ENCODE results near the gene SETD1B.
"Not testable (repeated sequence)": the region's sequence is repeated elsewhere in the genome, so short reads cannot be mapped to it uniquely, and the experiment has no call there.

SETD1B gene

DNA sequence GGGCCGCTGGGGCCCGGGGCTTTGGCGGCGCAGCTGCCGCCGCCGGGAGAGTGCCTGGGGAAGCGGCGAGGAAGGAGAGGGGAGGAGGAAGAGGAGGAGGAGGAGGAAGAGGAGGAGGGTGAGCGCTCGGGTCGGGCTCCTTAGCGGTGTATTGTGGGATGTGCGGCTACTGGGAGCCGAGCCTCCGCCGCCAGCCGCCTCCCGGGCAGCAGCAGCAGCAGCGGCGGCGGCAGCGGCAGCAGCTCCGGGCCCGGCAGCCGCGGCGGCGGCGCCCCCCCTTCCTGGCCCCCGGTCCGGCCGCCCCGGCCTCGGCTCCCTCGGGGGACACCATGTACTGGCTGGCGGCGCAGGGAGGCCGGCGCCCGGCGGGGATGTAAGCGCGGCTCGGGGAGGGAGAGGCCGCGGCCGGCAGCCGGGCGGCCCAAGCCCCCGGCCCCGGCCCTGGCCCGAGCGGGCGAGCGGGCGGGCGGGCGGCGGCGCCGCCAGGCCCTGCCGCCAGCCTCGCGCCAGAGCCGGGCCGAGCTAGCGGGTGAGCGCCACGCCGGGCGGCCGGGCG lies at the start of gene SETD1B:
TSS of gene SETD1B (plus strand) at position 149 of the 556 bp plus-strand sequence. CDS start 729 bp downstream, outside the sequence.
- DNase-seq (ENCODE audit: low spot score in 2 of 2) (peak; percentile 29 to 75), ATAC-seq (peak; percentile 1)
- H3K27ac Mint-ChIP-seq, result peak within 1 kb of the TSS; percentile 100
- no peaks in the 10 kb centered on the region for H3K9me3 Mint-ChIP-seq
- H3K4me1 Mint-ChIP-seq, result peaks cover 40% of the 10 kb centered on the region
- H3K36me3 Mint-ChIP-seq, result peaks cover 74% of the 10 kb centered on the region
- H3K4me3 Mint-ChIP-seq, result peak within 1 kb of the TSS; percentile 97

DNA sequence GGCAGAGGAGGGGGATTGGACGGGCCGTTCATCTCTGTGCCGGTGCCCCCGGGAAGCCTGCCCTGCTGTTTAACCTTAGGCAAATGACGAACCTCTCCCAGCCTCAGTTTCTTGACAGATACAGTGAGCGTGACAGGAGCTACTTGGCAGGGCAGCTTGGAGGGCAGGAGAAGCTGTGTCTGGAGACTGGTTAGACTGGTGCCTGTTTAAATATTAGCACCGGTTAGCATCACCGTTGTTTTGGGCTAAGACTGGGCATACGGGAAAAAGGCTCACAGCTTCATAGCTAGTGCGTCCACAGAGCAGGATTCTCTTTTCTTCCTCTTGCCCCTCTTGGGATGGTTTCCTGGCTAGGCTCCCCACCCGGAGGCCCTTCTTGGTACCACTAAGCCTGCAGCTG lies 49.0 kb upstream of the SETD1B start:
- no peak for DNase-seq (ENCODE audit: low spot score in 2 of 2)
- Mint-ChIP-seq H3K4me1 (peaks cover 6% of the 10 kb centered on the region), H3K27ac (peak overlapping the region; percentile 15), H3K4me3 (no peak overlapping the region), H3K9me3 (no peaks in the 10 kb centered on the region), H3K36me3 (no peaks in the 10 kb centered on the region)
- no peak for ATAC-seq

DNA sequence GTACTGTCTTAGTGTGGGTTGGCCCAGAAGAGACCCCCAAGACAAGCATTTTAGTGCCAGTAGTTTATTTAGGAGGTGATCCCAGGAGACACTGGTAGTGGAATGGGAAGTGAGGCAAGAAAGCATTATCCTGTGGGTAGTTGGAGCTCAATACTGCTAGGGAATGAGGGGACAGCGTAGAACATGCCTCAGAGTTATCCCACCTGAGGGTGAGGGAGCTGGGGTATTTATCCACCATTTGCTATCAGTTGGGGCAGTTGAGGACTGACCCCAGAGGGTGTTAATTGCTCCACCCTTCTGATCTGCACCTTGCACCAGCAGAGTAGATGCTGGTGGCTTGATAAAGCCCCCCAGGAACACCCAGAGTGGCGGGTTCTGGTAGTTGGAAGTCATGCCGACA lies 48.2 kb upstream of the SETD1B start:
- DNase-seq (ENCODE audit: low spot score in 2 of 2) (no peak), ATAC-seq (no peak)
- Mint-ChIP-seq H3K4me1 (peaks cover 6% of the 10 kb centered on the region), H3K27ac (peak overlapping the region; percentile 15), H3K36me3 (no peaks in the 10 kb centered on the region), H3K9me3 (no peaks in the 10 kb centered on the region), H3K4me3 (no peak overlapping the region)

DNA sequence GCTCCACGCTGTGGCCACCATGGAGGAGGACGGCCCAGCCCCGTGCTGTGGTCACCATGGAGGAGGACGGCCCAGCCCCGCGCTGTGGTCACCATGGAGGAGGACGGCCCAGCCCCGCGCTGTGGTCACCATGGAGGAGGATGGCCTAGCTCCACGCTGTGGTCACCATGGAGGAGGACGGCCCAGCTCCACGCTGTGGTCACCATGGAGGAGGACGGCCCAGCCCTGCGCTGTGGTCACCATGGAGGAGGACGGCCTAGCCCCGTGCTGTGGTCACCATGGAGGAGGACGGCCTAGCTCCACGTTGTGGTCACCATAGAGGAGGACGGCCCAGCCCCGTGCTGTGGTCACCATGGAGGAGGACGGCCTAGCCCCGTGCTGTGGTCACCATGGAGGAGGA lies 45.3 kb upstream of the SETD1B start:
- peaks cover 10% of the 10 kb centered on the region for H3K4me1 Mint-ChIP-seq
- H3K36me3 Mint-ChIP-seq; H3K27ac Mint-ChIP-seq; H3K9me3 Mint-ChIP-seq; ATAC-seq; H3K4me3 Mint-ChIP-seq; DNase-seq (ENCODE audit: low spot score in 2 of 2): not testable (repeated sequence)

DNA sequence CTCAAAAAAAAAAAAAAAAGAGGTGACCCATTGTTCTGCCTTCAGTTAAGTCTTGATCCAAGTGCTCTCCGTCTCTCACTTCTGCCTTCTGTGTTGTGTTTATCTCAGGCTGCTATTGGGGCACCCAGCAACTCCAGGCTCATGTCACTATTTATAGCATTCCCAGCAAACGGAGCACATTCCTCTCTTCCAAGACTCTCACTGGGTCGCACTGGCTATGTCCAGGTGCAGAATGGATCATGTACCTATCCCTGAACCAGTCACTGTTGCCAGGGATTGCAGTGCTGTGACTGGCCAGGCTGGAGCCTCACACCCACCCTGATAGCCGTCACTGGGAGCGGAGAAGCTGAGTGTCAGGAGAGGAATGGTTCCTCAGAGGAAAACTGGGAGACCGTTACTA lies 41.5 kb upstream of the SETD1B start:
- no peak overlapping the region for H3K4me3 Mint-ChIP-seq
- peaks cover 4% of the 10 kb centered on the region for H3K4me1 Mint-ChIP-seq
- no peak for DNase-seq (ENCODE audit: low spot score in 2 of 2)
- H3K27ac Mint-ChIP-seq, result peak overlapping the region; percentile 86
- H3K36me3 Mint-ChIP-seq, result no peaks in the 10 kb centered on the region
- ATAC-seq, result no peak
- no peaks in the 10 kb centered on the region for H3K9me3 Mint-ChIP-seq

DNA sequence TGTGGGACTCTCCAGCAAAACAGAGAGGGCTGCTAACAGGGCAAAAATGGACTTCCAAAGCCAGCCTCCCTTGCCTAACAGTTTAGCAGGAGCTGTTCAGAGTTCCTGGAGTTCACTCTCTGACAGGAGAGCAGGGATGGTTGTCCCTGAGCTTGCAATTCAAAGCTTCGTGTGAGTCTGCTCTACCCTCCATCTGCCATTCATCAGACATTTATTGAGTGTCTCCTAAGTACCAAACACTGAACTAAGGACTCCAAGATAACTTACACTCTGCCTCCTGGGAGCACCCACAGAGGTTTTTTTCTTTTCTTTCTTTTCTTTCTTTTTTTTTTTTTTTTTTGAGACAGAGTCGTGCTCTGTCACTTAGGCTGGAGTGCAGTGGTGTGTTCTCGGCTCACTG lies 39.0 kb upstream of the SETD1B start:
- H3K4me3 Mint-ChIP-seq, result no peak overlapping the region
- H3K27ac Mint-ChIP-seq, result no peak overlapping the region
- H3K4me1 Mint-ChIP-seq, result peaks cover 4% of the 10 kb centered on the region
- DNase-seq (ENCODE audit: low spot score in 2 of 2) (no peak), ATAC-seq (no peak)
- H3K9me3 Mint-ChIP-seq, result no peaks in the 10 kb centered on the region
- H3K36me3 Mint-ChIP-seq, result no peaks in the 10 kb centered on the region

DNA sequence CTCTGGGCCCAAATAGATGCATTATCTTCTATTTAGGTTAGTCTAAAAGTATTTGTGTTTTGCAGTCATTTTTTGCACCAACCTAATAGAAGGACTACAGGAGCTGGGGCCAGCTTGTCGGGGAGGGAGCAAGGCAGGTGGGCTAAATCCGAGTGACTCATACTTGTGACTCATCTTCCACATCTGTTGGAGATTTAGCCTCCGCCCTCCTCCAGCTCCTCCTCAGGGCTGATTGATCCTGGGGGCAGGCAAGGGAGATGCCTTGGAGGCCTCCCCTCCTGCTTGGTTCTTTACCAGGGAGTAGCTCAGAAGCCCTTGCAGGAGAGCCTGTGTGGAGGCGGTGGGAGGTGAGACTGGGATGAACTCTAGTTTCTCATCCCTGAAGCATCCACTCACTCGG lies 38.2 kb upstream of the SETD1B start:
- DNase-seq (ENCODE audit: low spot score in 2 of 2), result no peak
- Mint-ChIP-seq H3K9me3 (no peaks in the 10 kb centered on the region), H3K36me3 (no peaks in the 10 kb centered on the region), H3K4me1 (peaks cover 4% of the 10 kb centered on the region), H3K27ac (no peak overlapping the region), H3K4me3 (no peak overlapping the region)
- ATAC-seq, result no peak

DNA sequence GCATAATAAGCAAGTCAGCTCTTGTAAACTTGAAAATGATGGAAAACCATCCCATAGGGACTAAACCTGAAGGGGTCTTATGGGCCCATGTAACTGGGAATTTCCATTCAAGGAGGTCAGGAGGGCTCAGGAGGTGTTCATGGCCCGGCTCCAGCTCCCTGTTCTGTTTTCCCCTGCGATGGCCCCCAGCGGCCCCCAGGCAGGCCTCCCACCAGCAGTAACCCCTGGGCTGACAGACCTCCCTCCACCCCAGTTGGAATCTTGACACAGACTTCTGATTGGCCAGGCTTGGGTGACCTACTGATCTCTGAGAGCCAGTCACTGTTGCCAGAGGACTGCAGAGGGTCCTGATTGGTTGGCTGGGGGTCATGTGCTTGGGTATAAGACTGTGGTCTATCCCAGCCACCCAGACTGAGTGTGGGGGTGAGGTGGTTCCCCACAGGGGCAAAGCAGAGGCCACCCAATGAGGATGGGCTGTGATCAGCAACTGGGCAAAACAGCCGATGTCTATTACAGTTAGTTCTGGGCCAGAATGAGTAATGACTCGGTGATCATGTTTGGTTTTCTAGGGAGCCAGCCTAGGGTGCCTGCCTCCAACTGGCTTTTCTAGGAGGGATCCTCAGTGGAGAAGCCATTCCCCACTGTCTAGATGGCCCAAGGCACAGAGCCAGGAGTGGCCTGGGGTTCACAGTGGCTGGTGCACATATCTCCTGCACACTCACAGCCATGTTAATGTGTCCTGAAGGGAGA lies 37.3 kb upstream of the SETD1B start:
- no peak overlapping the region for H3K4me3 Mint-ChIP-seq
- ATAC-seq (peak; percentile 53), DNase-seq (ENCODE audit: low spot score in 2 of 2) (no peak)
- no peak overlapping the region for H3K27ac Mint-ChIP-seq
- no peaks in the 10 kb centered on the region for H3K36me3 Mint-ChIP-seq
- H3K4me1 Mint-ChIP-seq, result peaks cover 4% of the 10 kb centered on the region
- no peaks in the 10 kb centered on the region for H3K9me3 Mint-ChIP-seq

DNA sequence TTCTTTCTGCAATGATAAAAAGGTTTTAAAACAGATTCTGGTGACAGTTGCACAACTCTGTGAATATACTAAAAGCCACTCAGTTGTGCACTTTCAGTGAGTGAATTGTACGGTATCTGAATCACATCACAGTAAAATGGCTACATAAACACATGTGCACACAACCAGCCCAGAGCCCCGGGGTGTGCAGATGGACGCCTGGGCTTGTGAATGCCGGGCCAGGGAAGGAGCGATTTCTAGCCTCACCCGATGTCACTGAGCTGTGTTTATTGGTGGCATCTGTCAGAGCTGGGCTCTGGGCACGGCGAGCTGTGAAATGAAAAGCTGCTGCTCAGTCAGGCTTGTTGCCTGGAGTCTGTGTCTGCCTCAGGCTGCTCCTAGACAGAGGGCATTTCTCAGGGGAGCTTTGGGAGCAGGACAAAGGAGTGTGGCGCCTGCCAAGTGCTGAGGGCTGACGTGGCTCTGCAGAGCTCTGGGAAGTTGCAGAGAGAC lies 36.2 kb upstream of the SETD1B start:
- Mint-ChIP-seq H3K36me3 (no peaks in the 10 kb centered on the region), H3K27ac (no peak overlapping the region), H3K4me1 (no peaks in the 10 kb centered on the region), H3K4me3 (no peak overlapping the region), H3K9me3 (no peaks in the 10 kb centered on the region)
- DNase-seq (ENCODE audit: low spot score in 2 of 2) (no peak), ATAC-seq (no peak)

DNA sequence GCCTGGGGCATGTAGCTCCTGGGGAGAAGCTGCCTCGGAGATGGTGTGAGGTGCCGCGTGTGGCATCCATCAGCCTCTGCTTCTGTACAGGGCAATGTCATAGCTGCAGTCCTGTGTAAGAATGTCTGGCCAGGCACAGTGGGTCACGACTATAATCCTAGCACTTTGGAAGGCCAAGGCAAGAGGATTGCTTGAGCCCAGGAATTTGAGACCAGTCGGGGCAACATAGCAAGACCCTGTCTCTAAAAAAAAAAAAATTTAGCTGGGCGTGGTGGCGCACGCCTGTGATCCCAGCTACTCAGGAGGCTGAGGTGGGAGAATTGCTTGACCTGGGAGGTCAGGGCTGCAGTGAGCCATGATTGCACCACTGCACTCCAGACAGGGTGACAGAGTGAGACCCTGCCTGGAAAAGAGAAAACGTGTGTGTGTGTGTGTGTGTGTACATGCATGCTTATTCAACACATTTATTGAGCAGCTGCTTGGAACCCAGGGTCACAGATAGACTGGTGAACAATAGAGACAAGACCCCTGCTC lies 34.4 kb upstream of the SETD1B start:
- no peaks in the 10 kb centered on the region for H3K9me3 Mint-ChIP-seq
- DNase-seq (ENCODE audit: low spot score in 2 of 2), result no peak
- H3K4me1 Mint-ChIP-seq, result peaks cover 9% of the 10 kb centered on the region
- H3K4me3 Mint-ChIP-seq, result no peak overlapping the region
- ATAC-seq, result no peak
- H3K27ac Mint-ChIP-seq, result peak overlapping the region; percentile 54
- peaks cover 10% of the 10 kb centered on the region for H3K36me3 Mint-ChIP-seq

DNA sequence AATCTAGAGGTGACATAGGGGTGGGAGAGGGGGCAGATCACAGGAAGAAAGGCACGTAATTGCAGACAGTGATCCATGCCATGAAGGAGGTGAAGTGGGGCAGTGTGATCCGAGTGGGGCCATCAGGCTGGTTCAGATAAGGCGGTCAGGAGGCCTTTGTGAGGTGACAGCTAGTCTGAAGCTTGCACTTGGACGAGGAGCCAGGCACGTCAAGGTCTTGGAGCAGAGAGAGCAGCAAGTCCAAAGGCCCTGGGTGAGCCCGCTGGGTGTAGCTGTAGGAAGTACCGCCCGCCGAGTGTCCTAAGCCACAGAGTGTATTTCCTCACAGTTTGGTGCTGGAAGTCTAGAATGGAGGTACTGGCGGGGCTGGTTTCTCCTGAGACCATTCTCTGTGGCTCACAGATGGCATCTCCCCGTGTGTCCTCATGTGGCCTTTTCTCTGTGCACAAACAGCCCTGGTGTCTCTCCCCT lies 33.9 kb upstream of the SETD1B start:
- no peak for DNase-seq (ENCODE audit: low spot score in 2 of 2)
- Mint-ChIP-seq H3K4me3 (no peak overlapping the region), H3K36me3 (peaks cover 15% of the 10 kb centered on the region), H3K27ac (peak overlapping the region; percentile 54), H3K9me3 (no peaks in the 10 kb centered on the region), H3K4me1 (peaks cover 9% of the 10 kb centered on the region)
- no peak for ATAC-seq

DNA sequence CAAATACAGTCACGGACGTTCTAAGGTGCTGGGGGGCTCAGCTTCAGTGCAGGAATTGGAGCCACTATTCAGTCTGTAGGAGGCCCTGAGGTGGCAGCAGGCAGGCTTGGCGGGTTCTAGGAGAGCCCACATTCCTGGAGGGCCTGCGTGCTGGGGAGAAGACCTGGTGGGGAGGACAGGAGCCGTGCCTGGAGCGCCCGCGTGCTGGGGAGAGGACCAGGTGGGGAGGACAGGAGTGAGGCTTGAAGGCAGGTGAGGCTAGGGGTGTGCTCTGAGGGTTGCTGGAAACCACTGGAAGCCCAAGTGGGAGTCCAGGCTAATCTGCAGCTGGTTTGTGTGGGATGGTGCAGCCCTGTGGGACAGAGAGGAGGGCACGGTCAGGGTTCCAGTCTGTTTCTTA lies 33.4 kb upstream of the SETD1B start:
- H3K27ac Mint-ChIP-seq, result no peak overlapping the region

DNA sequence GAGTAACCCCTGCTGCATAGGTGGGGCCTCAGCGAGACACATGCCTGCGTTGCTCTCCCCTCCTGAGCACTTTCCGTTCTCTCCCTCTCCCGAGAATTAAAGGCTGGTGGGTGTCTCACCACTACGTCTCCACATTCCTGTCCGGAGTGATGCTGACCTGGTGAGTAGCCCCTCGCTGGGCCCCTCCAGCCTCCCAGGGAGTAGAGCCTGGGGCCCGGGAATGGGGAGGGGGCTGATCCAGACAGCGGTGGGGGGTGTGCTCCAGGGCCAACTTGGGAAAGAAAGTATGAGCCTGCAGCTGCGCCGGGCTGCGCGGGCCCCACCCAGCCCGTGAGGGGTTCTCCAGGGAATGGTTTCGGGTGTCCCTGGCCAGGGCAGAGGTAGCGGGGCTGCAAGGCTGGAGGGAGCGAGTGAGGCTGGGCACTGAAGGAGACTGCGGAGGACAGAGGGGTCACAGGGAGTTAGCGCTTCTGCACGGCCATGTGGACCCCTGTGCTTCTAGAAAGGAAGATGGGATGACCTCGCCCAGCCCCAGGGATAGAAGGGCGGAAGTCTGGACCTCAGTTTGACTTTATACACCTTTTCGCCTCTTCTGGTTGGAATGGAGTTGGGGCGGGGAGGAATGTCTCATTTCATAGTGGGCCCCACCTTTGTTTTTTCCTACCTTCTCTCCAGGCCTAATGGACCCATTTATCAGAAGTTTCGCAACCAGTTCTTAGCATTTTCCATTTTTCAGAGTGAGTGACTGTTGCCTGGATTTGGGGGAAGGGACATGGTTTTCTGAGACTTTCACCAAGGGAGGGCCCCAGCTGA lies 32.8 kb upstream of the SETD1B start:
- Mint-ChIP-seq H3K36me3 (peaks cover 25% of the 10 kb centered on the region), H3K4me3 (no peak overlapping the region), H3K4me1 (peaks cover 11% of the 10 kb centered on the region), H3K27ac (no peak overlapping the region), H3K9me3 (no peaks in the 10 kb centered on the region)
- ATAC-seq (no peak), DNase-seq (ENCODE audit: low spot score in 2 of 2) (no peak)

More for the DNA sequence above, 33.4 kb upstream of the SETD1B start:
- Mint-ChIP-seq H3K9me3 (no peaks in the 10 kb centered on the region), H3K4me3 (no peak overlapping the region), H3K4me1 (peaks cover 9% of the 10 kb centered on the region), H3K36me3 (peaks cover 20% of the 10 kb centered on the region)
- ATAC-seq (no peak), DNase-seq (ENCODE audit: low spot score in 2 of 2) (no peak)

DNA sequence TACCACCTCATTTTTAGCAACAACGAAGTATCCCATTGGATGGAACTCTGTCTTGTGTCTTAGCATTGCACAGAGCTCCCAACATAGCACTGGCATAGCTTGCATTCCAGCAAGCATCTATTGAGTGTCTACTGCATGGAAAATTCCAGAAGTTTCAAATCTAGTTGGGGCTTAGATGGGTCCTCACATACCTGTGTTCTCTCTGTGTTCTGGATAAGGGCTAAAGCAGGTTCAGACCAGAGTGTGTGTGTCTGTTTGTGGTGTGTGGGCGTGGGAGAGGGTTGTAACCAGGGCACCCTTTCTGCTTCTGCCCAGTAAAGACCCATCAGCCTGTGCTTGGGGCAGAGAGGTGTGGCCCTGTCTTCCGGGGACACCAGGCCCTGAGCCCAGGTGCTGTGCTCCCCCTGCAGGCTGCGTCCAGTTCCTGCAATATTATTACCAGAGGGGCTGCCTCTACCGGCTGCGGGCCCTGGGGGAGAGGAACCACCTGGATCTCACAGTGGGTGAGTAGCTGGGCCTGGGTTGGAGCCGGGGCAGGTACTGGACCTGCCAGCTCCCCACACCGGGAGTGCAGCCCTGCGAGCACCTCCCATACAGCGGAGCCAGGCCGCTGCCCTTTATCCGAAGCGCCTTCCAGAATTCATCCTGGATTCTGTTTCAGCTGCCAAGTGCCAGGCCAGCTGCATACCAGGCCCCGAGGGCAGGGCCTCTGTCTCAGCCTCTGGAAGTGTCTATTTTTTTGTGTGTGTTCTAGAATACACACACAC lies 30.6 kb upstream of the SETD1B start:
- Mint-ChIP-seq H3K4me1 (peaks cover 15% of the 10 kb centered on the region), H3K4me3 (no peak overlapping the region), H3K27ac (peak overlapping the region; percentile 52), H3K9me3 (no peaks in the 10 kb centered on the region), H3K36me3 (peaks cover 45% of the 10 kb centered on the region)
- DNase-seq (ENCODE audit: low spot score in 2 of 2) (peak; percentile 77 to 88), ATAC-seq (peak; percentile 88)

Measured in stimulated activated effector memory CD8-positive, alpha-beta T cell treated with anti-CD3 and anti-CD28 coated beads, Interleukin-12 subunit alpha, Interleukin-12 subunit beta, amount 100 ng/mL, for 72 hours (primary cell).